Measurements from ENCODE around the gene VCL.
A peak's percentile ranks its signal among the peaks of the same experiment; 100 is the strongest.
"Not testable (repeated sequence)": the region's sequence is repeated elsewhere in the genome, so short reads cannot be mapped to it uniquely, and the experiment has no call there.

Gene VCL

GRCh38 chr10:73997787-73998622 is at the start of gene VCL:
Gene VCL, plus strand, starts transcription at chr10:73998116. Its CDS starts 92 bp downstream, at chr10:73998208.
- peak; percentile 74 to 91 (median 84) for DNase-seq (ENCODE audit: low read depth in 3 of 3, low spot score in 1 of 3)

DNA sequence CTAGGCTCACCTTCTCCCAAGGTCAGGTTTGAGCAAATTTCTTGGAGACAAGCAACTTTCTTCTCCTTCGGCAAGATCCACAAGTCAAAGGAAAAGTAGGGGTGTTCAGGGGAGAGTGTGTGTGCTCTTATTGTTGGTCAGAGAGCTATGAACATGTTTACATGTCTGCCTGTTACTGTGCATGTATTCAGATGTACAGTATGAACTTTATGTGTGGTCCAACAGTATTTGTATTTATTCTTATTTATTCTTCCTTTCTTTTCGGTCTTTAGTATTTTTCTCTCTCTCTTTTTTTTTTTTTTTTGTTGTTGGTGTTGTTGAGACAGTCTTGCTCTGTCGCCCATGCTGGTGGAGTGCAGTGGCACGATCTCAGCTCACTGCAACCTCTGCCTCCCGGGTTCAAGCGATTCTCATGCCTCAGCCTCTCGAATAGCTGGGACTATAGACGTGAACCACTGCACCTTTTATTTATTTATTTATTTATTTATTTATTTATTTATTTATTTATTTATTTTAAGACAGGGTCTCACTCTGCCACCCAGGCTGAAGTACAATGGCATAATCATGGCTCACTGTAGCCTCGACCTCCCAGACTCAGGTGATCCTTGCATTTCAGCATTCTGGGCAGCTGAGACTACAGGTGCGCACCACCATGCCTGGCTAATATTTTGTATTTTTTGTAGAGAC is 48.8 kb upstream of the VCL start:
- DNase-seq (ENCODE audit: low read depth in 3 of 3, low spot score in 1 of 3) = no peak

GRCh38 chr10:73950155-73950948 is 47.6 kb upstream of the VCL start:
- no peak for DNase-seq (ENCODE audit: low read depth in 3 of 3, low spot score in 1 of 3)

- no peak for DNase-seq (ENCODE audit: low read depth in 3 of 3, low spot score in 1 of 3)
Measured at GRCh38 chr10:73953665-73954064, 44.3 kb upstream of the VCL start.

DNA sequence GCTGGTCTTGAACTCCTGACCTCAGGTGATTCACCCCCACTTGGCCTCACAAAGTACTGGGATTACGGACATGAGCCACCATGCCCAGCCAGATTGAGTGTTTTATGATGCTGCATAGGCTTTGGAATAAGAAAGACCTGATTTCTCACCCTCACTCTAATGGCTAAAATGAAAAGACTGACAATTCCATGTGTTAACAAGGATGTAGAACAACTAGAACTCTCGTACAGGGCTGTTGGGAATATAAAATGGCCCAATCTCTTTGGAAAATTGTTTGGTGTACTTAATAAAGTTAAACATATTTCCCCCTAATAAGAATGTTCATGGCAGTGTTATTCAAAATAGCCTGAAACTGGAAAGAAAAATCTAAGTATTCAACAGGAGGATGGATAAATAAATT is 43.2 kb upstream of the VCL start:
- no peak for DNase-seq (ENCODE audit: low read depth in 3 of 3, low spot score in 1 of 3)

GRCh38 chr10:73955719-73956118 is 42.2 kb upstream of the VCL start:
- no peak for DNase-seq (ENCODE audit: low read depth in 3 of 3, low spot score in 1 of 3)

GRCh38 chr10:73956476-73957359 is 41.2 kb upstream of the VCL start:
- no peak for DNase-seq (ENCODE audit: low read depth in 3 of 3, low spot score in 1 of 3)

- no peak for DNase-seq (ENCODE audit: low read depth in 3 of 3, low spot score in 1 of 3)
Measured at GRCh38 chr10:73959484-73960243, 38.3 kb upstream of the VCL start.

- no peak for DNase-seq (ENCODE audit: low read depth in 3 of 3, low spot score in 1 of 3)
Measured at GRCh38 chr10:73962386-73962785, 35.5 kb upstream of the VCL start.

GRCh38 chr10:73963533-73963932 is 34.4 kb upstream of the VCL start:
- DNase-seq (ENCODE audit: low read depth in 3 of 3, low spot score in 1 of 3) = not testable (repeated sequence)

- DNase-seq (ENCODE audit: low read depth in 3 of 3, low spot score in 1 of 3) = no peak
Measured at GRCh38 chr10:73964743-73965142, 33.2 kb upstream of the VCL start.

GRCh38 chr10:73965267-73965889 is 32.5 kb upstream of the VCL start:
- not testable (repeated sequence) for DNase-seq (ENCODE audit: low read depth in 3 of 3, low spot score in 1 of 3)

DNA sequence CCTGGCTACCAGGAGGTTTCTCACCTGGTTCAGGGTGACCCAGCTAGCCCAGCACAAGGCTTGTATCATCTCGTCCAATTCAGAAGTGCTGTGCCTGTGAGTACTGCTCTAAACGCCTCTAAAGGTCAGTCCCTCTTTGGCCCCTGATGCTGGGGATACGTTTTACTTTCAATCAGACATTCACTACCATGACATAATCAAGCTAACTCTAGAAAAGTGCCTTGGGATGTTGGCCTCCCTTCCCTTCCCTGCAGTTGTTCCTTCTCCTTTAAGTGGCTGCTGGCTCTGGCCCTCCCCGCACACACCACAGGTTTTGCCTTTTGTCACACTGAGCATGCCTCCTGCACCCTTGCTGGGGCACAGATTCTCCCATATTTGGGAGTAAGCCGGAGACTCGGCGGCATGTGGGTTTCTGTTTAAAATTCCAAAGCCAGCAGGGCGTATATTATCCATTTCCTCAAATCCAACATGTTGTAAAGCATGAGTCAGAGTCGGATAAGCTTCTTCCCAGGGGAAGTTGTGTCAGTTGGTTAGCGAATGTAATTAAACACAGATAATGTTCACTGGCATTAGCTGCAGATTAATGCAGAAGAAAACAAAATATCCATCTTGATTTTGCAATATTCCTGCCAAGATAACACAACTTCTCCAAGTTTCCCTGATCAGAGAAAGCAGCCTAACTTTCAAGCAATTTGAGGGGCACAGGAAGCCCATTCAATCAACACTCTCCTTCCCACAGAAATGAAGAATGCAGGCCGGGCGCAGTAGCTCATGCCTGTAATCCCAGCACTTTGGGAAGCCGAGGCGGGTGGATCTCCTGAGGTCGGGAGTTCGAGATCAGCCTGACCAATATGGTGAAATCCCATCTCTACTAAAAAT is 31.8 kb upstream of the VCL start:
- DNase-seq (ENCODE audit: low read depth in 3 of 3, low spot score in 1 of 3) = no peak

GRCh38 chr10:73967022-73967429 is 30.9 kb upstream of the VCL start:
- DNase-seq (ENCODE audit: low read depth in 3 of 3, low spot score in 1 of 3) = no peak

- no peak for DNase-seq (ENCODE audit: low read depth in 3 of 3, low spot score in 1 of 3)
Measured at GRCh38 chr10:73967544-73967943, 30.4 kb upstream of the VCL start.

- DNase-seq (ENCODE audit: low read depth in 3 of 3, low spot score in 1 of 3) = no peak
Measured at GRCh38 chr10:73968098-73968521, 29.8 kb upstream of the VCL start.

- DNase-seq (ENCODE audit: low read depth in 3 of 3, low spot score in 1 of 3) = no peak
Measured at GRCh38 chr10:73969224-73969841, 28.6 kb upstream of the VCL start.

- DNase-seq (ENCODE audit: low read depth in 3 of 3, low spot score in 1 of 3) = no peak
Measured at GRCh38 chr10:73970845-73971244, 27.1 kb upstream of the VCL start.

Data from stimulated activated CD4-positive, alpha-beta T cell treated with anti-CD3 and anti-CD28 coated beads, TNF-alpha, amount 100 ng/mL, for 1 hour (primary cell).